DND-41 (cell line): Measurements from ENCODE around the gene VWA8.
"Not testable (repeated sequence)": the region's sequence is repeated elsewhere in the genome, so short reads cannot be mapped to it uniquely, and the experiment has no call there.

Experiments used
- ATAC-seq: fragments of 200-7000 bp; cut with Tn5 transposase; 3 replicates; pipeline ENCODE4 v1.9.1; 2021; ENCODE audit warnings: low read depth; ENCODE audit not compliant: insufficient read depth
- DNase-seq: peaks from one replicate; pipeline ENCODE4 v3.0.0-alpha.2; 2020
- H2AFZ ChIP-seq: 2 replicates; pipeline ENCODE4 v1.6.0; 2012; ENCODE audit warnings: low read depth, low read length
- H3K27ac ChIP-seq: 2 replicates; pipeline ENCODE4 v1.5.1; 2012; ENCODE audit warnings: low read length, inconsistent platforms
- H3K27me3 ChIP-seq: fragments of 200-600 bp; sonication (generic); 2 replicates; pipeline ENCODE4 v1.6.0; 2012; ENCODE audit warnings: low read length, mild to moderate bottlenecking, inconsistent platforms; ENCODE audit not compliant: insufficient read depth, poor library complexity
- H3K36me3 ChIP-seq: 2 replicates; pipeline ENCODE4 v1.5.1; 2012; ENCODE audit warnings: low read length, inconsistent platforms; ENCODE audit not compliant: insufficient read depth
- H3K4me1 ChIP-seq: 2 replicates; pipeline ENCODE4 v1.5.1; 2012; ENCODE audit warnings: mild to moderate bottlenecking, low read length; ENCODE audit not compliant: insufficient read depth
- H3K4me2 ChIP-seq: 2 replicates; pipeline ENCODE4 v1.6.0; 2012; ENCODE audit warnings: mild to moderate bottlenecking, moderate library complexity, low read length, inconsistent platforms; ENCODE audit not compliant: insufficient read depth
- H3K4me3 ChIP-seq, 2 experiments: fragments of 200-600 bp in 1 of 2; shearing (Covaris generic) in 1 of 2; 2 replicates each; pipeline ENCODE4 v1.5.1; 2012 to 2016; ENCODE audit warnings: inconsistent platforms in 2 of 2, low read length in 2 of 2, mild to moderate bottlenecking in 2 of 2, low read depth in 1 of 2, moderate library complexity in 1 of 2
- H3K79me2 ChIP-seq: 2 replicates; pipeline ENCODE4 v1.6.0; 2012; ENCODE audit warnings: low read length, inconsistent platforms; ENCODE audit not compliant: insufficient read depth
- H3K9ac ChIP-seq: 2 replicates; pipeline ENCODE4 v1.6.0; 2012; ENCODE audit warnings: low read depth, mild to moderate bottlenecking, inconsistent platforms, low read length, moderate library complexity
- H3K9me3 ChIP-seq: 2 replicates; pipeline ENCODE4 v1.5.1; 2012; ENCODE audit warnings: low read length, moderate library complexity, mild to moderate bottlenecking, inconsistent platforms; ENCODE audit not compliant: insufficient read depth, severe bottlenecking
- H4K20me1 ChIP-seq: 2 replicates; pipeline ENCODE4 v1.6.0; 2012; ENCODE audit warnings: low read length; ENCODE audit not compliant: insufficient read depth
- EZH2 ChIP-seq: IDR thresholded peaks from 3 replicates; pipeline ENCODE4 v1.6.1; 2012; ENCODE audit warnings: borderline replicate concordance, low read depth, mild to moderate bottlenecking, moderate library complexity, low read length, inconsistent platforms; ENCODE audit not compliant: severe bottlenecking
- TF ChIP-seq, protein P1 (sequence below): IDR thresholded peaks from 2 replicates; pipeline ENCODE4 v1.5.1; 2012; ENCODE audit warnings: borderline replicate concordance, low read length, moderate library complexity, mild to moderate bottlenecking; ENCODE audit not compliant: poor library complexity, severe bottlenecking; ENCODE audit errors: extremely low read depth

The VWA8 gene

GRCh38 chr13:41880966-41881365 lies 79.9 kb downstream of the VWA8 start:
- no peak overlapping the region for H2AFZ ChIP-seq
- no peak overlapping the region for H3K4me2 ChIP-seq
- no peaks in the 10 kb centered on the region for H3K4me1 ChIP-seq
- peaks cover 8% of the 10 kb centered on the region for H3K9me3 ChIP-seq
- peaks cover 33% of the 10 kb centered on the region for H3K36me3 ChIP-seq
- no peak overlapping the region for H3K27ac ChIP-seq
- DNase-seq: no peak
- TF ChIP-seq, protein P1, sequence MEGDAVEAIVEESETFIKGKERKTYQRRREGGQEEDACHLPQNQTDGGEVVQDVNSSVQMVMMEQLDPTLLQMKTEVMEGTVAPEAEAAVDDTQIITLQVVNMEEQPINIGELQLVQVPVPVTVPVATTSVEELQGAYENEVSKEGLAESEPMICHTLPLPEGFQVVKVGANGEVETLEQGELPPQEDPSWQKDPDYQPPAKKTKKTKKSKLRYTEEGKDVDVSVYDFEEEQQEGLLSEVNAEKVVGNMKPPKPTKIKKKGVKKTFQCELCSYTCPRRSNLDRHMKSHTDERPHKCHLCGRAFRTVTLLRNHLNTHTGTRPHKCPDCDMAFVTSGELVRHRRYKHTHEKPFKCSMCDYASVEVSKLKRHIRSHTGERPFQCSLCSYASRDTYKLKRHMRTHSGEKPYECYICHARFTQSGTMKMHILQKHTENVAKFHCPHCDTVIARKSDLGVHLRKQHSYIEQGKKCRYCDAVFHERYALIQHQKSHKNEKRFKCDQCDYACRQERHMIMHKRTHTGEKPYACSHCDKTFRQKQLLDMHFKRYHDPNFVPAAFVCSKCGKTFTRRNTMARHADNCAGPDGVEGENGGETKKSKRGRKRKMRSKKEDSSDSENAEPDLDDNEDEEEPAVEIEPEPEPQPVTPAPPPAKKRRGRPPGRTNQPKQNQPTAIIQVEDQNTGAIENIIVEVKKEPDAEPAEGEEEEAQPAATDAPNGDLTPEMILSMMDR: no peak
- TF ChIP-seq EZH2: no peak
- no peak overlapping the region for H3K4me3 ChIP-seq
- no peaks in the 10 kb centered on the region for H3K79me2 ChIP-seq
- no peaks in the 10 kb centered on the region for H4K20me1 ChIP-seq
- no peak overlapping the region for H3K9ac ChIP-seq
- ATAC-seq: no peak
- H3K27me3 ChIP-seq: no peaks in the 10 kb centered on the region

GRCh38 chr13:41864658-41865057 lies 96.3 kb downstream of the VWA8 start:
- no peak overlapping the region for H3K27ac ChIP-seq
- no peak for TF ChIP-seq EZH2
- TF ChIP-seq, protein P1: no peak
- no peaks in the 10 kb centered on the region for H3K79me2 ChIP-seq
- no peak overlapping the region for H3K4me3 ChIP-seq
- H3K4me1 ChIP-seq: no peaks in the 10 kb centered on the region
- ATAC-seq (no peak), DNase-seq (no peak)
- no peak overlapping the region for H3K4me2 ChIP-seq
- no peaks in the 10 kb centered on the region for H3K27me3 ChIP-seq
- peaks cover 29% of the 10 kb centered on the region for H3K36me3 ChIP-seq
- no peaks in the 10 kb centered on the region for H3K9me3 ChIP-seq
- no peaks in the 10 kb centered on the region for H4K20me1 ChIP-seq
- no peak overlapping the region for H3K9ac ChIP-seq
- no peak overlapping the region for H2AFZ ChIP-seq

GRCh38 chr13:41862659-41863058 lies 98.2 kb downstream of the VWA8 start:
- not testable (repeated sequence) for H3K79me2 ChIP-seq, ATAC-seq, H3K4me1 ChIP-seq, H3K9ac ChIP-seq, H2AFZ ChIP-seq, DNase-seq, H3K4me3 ChIP-seq, H3K9me3 ChIP-seq, H3K4me2 ChIP-seq, H3K27me3 ChIP-seq, H4K20me1 ChIP-seq, H3K27ac ChIP-seq
- peaks cover 31% of the 10 kb centered on the region for H3K36me3 ChIP-seq

DNA sequence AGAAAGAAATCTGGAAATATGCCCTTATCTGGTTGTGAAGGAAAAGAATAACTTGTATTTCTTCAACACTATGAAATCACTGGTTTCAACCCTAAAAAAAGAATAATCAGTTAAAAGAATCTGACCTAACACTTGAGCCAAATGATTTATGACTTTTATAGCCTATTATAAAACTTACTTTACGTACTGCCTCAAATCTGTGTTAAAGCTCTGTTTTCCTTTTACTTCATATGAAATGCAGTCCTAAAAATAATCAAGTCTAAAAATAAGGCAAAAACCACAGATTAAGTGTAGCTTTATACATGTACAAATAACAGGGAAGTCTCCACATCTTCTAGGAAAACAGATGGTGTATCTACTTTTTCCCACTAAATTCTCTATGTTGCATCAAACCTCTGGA lies 101.3 kb downstream of the VWA8 start:
- H4K20me1 ChIP-seq: no peaks in the 10 kb centered on the region
- no peak overlapping the region for H3K27ac ChIP-seq
- H3K9ac ChIP-seq: no peak overlapping the region
- H3K4me2 ChIP-seq: no peak overlapping the region
- DNase-seq: no peak
- H2AFZ ChIP-seq: no peak overlapping the region
- ATAC-seq: no peak
- H3K36me3 ChIP-seq: peaks cover 28% of the 10 kb centered on the region
- no peaks in the 10 kb centered on the region for H3K27me3 ChIP-seq
- H3K79me2 ChIP-seq: no peaks in the 10 kb centered on the region
- no peaks in the 10 kb centered on the region for H3K4me1 ChIP-seq
- H3K4me3 ChIP-seq: no peak overlapping the region
- TF ChIP-seq, protein P1: no peak
- no peak for TF ChIP-seq EZH2
- H3K9me3 ChIP-seq: no peaks in the 10 kb centered on the region
